ENCODE measurements around the gene PIP4P1. TPM values are rescaled to one million over a fixed set of nuclear protein-coding genes. Genes with fewer than 3 reads are reported as not detected.

The PIP4P1 gene
- total and polyA plus RNA-seq, 2 donors from 2014 or later, result 33.3 to 35.7 TPM

DNA sequence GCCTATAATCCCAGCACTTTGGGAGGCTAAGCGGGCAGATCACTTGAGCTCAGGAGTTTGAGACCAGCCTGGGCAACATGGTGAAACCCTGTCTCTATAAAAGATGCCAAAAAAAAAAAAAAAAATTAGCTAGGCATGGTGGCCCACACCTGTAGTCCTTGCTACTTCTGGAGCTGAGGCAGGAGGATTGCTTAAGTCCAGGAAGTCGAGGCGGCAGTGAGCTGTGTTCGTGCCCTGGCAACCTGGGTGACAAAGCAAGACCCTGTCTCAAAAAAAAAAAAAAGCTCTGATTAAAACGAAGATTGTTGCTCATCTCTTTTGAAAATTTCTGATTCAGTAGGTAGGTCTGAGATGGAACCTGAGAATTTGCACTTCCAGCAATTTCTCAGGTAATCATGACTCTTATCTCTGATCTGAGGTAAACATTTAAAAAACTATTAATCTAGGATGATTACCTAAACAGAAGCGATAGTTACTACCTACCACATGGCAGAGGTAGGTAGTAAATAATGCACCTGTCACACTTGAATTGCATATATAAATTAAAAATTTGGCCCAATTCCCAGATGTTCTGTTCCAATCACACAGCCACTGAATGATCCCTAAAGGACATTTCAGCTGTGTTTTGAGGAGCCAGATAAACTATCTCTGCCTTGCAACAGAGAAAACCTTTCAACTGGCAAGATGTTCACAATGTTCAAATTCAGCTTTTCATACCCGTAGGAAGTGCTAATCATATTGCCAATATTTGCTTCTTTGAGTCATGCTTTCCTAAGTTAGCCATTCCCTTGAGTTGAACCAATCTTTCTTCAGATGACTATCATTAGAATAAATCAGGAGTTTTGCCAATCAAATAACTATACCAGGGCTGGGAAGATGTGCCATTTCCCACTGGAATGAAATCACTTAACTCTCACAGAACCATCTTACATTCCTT is 43.7 kb downstream of the PIP4P1 start:
- no peaks in the 10 kb centered on the region for H3K36me3 ChIP-seq (ENCODE audit: control insufficient read depth in 2 of 3, insufficient read depth in 3 of 3, low read length in 3 of 3)
- no peak overlapping the region for H3K27ac ChIP-seq (ENCODE audit: low read depth in 2 of 2, low read length in 2 of 2)
- no peak for TF ChIP-seq CTCF (IDR thresholded peaks at IDR 0.05; ENCODE audit: borderline replicate concordance, extremely low read depth, insufficient read depth)
- H3K9me3 ChIP-seq (ENCODE audit: control insufficient read depth in 2 of 3, insufficient read depth in 1 of 3, low read length in 3 of 3), result no peaks in the 10 kb centered on the region
- H3K4me3 ChIP-seq (ENCODE audit: low read length in 3 of 3), result no peak overlapping the region
- DNase-seq (no peak), FAIRE-seq (no peak)
- no peaks in the 10 kb centered on the region for H3K27me3 ChIP-seq (ENCODE audit: control insufficient read depth, insufficient read depth, low read length)
- no peak overlapping the region for H3K9ac ChIP-seq (ENCODE audit: low read length in 3 of 3)
- intact Hi-C loops (cut with DNase I), result loop anchor here (10.0 kb wide), 1 partner anchor 187 kb away; no protein-coding TSS in a partner anchor
- peaks cover 0 to 7% (median 3%) of the 10 kb centered on the region in 3 donors for H3K4me1 ChIP-seq (ENCODE audit: control insufficient read depth in 2 of 3, insufficient read depth in 2 of 3, low read depth in 1 of 3, low read length in 3 of 3)

DNA sequence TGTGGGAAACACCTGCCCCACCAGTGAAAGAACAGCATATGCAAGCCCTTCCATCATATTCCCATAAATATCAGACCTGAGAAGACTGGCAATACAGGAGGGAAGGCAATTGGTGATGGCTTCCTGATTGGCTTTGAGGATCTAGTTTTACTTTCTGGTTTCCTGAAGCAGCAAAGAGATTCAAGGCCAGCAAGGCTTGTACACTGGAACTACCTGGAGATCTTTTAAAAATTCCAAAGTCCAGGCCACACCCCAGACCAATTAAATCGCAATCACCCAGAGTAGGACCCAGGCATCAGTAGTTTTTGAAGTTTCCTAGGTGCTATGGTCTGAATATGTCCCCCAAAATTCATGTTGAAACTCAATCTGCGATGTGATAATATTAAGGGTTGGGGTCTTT is 45.0 kb downstream of the PIP4P1 start:
- H3K27me3 ChIP-seq (ENCODE audit: control insufficient read depth, insufficient read depth, low read length), result no peaks in the 10 kb centered on the region
- H3K9me3 ChIP-seq (ENCODE audit: control insufficient read depth in 2 of 3, insufficient read depth in 1 of 3, low read length in 3 of 3), result no peaks in the 10 kb centered on the region
- no peak for TF ChIP-seq CTCF (IDR thresholded peaks at IDR 0.05; ENCODE audit: borderline replicate concordance, extremely low read depth, insufficient read depth)
- FAIRE-seq, result no peak
- no peak overlapping the region for H3K27ac ChIP-seq (ENCODE audit: low read depth in 2 of 2, low read length in 2 of 2)
- DNase-seq, result no peak
- H3K36me3 ChIP-seq (ENCODE audit: control insufficient read depth in 2 of 3, insufficient read depth in 3 of 3, low read length in 3 of 3), result no peaks in the 10 kb centered on the region
- H3K9ac ChIP-seq (ENCODE audit: low read length in 3 of 3), result no peak overlapping the region
- intact Hi-C loops (cut with DNase I), result loop anchor here (10.0 kb wide), 1 partner anchor 189 kb away; no protein-coding TSS in a partner anchor
- H3K4me1 ChIP-seq (ENCODE audit: control insufficient read depth in 2 of 3, insufficient read depth in 2 of 3, low read depth in 1 of 3, low read length in 3 of 3), result peaks cover 0 to 9% (median 3%) of the 10 kb centered on the region in 3 donors
- no peak overlapping the region for H3K4me3 ChIP-seq (ENCODE audit: low read length in 3 of 3)

DNA sequence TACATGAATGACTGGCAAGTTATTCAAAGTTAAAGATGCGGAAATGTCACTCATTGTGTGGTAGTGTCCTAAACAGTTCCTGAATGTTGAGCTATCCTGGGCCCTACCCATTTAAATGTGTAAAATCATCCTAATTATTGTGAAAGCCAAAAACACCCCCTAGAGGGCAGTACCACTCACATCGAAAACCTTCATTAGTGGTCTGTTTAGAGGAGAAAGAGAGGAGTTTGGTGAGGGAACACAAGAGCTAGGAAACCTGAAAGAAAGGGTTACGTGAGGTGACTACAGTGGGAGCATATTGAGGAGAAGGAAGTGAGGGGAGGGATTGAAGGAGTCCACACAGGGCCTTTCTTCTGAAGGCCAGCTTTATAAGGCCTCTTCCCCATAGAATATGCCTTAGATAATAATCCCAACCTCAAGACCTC is 45.4 kb downstream of the PIP4P1 start:
- FAIRE-seq, result no peak
- H3K27ac ChIP-seq (ENCODE audit: low read depth in 2 of 2, low read length in 2 of 2), result no peak overlapping the region
- H3K4me1 ChIP-seq (ENCODE audit: control insufficient read depth in 2 of 3, insufficient read depth in 2 of 3, low read depth in 1 of 3, low read length in 3 of 3), result peaks cover 0 to 9% (median 3%) of the 10 kb centered on the region in 3 donors
- no peaks in the 10 kb centered on the region for H3K9me3 ChIP-seq (ENCODE audit: control insufficient read depth in 2 of 3, insufficient read depth in 1 of 3, low read length in 3 of 3)
- no peaks in the 10 kb centered on the region for H3K27me3 ChIP-seq (ENCODE audit: control insufficient read depth, insufficient read depth, low read length)
- H3K36me3 ChIP-seq (ENCODE audit: control insufficient read depth in 2 of 3, insufficient read depth in 3 of 3, low read length in 3 of 3), result no peaks in the 10 kb centered on the region
- peak in 3 of 5 donors; percentile 21 to 74 (median 69) for DNase-seq
- peak; percentile 53 for TF ChIP-seq CTCF (IDR thresholded peaks at IDR 0.05; ENCODE audit: borderline replicate concordance, extremely low read depth, insufficient read depth)
- H3K9ac ChIP-seq (ENCODE audit: low read length in 3 of 3), result no peak overlapping the region
- intact Hi-C loops (cut with DNase I), result loop anchor here (10.0 kb wide), 1 partner anchor 189 kb away; no protein-coding TSS in a partner anchor
- no peak overlapping the region for H3K4me3 ChIP-seq (ENCODE audit: low read length in 3 of 3)

Measured in kidney (tissue), 14 donors.